ENCODE data around the gene FRK.

Gene FRK

GRCh38 chr6:116015983-116016382, 44.7 kb downstream of the FRK start:
- H2AK5ac ChIP-seq (ENCODE audit: low read length, severe bottlenecking), result peak overlapping the region; percentile 51
- no peak overlapping the region for H2AFZ ChIP-seq (ENCODE audit: low read depth, low read length)
- H3K4ac ChIP-seq (ENCODE audit: low read depth in 1 of 2, low read length in 2 of 2), result peak overlapping the region in 1 of 2 experiments; percentile 54
- peaks cover 8% of the 10 kb centered on the region for H3K4me1 ChIP-seq (ENCODE audit: control insufficient read depth, insufficient read depth, low read depth, low read length)
- H3K9ac ChIP-seq (ENCODE audit: low read length), result no peak overlapping the region
- peaks cover 4% of the 10 kb centered on the region for H3K79me1 ChIP-seq (replicated peaks; ENCODE audit: low read length, poor library complexity, severe bottlenecking)
- no peak overlapping the region for H3K4me3 ChIP-seq (ENCODE audit: insufficient read depth in 1 of 2, low read depth in 1 of 2, low read length in 2 of 2)
- H2BK120ac ChIP-seq (ENCODE audit: low read depth, low read length), result no peak overlapping the region
- no peak overlapping the region for H3K23ac ChIP-seq (ENCODE audit: low read length in 2 of 2)
- H3K18ac ChIP-seq (ENCODE audit: low read depth in 1 of 2, low read length in 2 of 2), result no peak overlapping the region
- no peaks in the 10 kb centered on the region for H3K36me3 ChIP-seq (ENCODE audit: control insufficient read depth in 1 of 2, insufficient read depth in 2 of 2, low read depth in 1 of 2, low read length in 2 of 2)
- no peak overlapping the region for H3K14ac ChIP-seq (ENCODE audit: low read length in 2 of 2)
- H3K27ac ChIP-seq (ENCODE audit: low read length, poor library complexity, severe bottlenecking), result no peak overlapping the region
- H3K9me3 ChIP-seq (ENCODE audit: control insufficient read depth, low read length), result no peaks in the 10 kb centered on the region
- DNase-seq, result no peak
- no peak overlapping the region for H2BK5ac ChIP-seq (ENCODE audit: low read depth, low read length, poor library complexity, severe bottlenecking)
- no peak overlapping the region for H3K4me2 ChIP-seq (ENCODE audit: low read length, poor library complexity, severe bottlenecking)
- no peak overlapping the region for H2BK15ac ChIP-seq (ENCODE audit: low read depth, poor library complexity, severe bottlenecking)
- no peak overlapping the region for H4K8ac ChIP-seq (ENCODE audit: low read length)
- no peak overlapping the region for H2BK12ac ChIP-seq (ENCODE audit: low read length in 2 of 2)
- H4K91ac ChIP-seq (ENCODE audit: low read length), result no peak overlapping the region
- no peaks in the 10 kb centered on the region for H3K27me3 ChIP-seq (ENCODE audit: control insufficient read depth in 1 of 2, insufficient read depth in 1 of 2, low read length in 2 of 2)

DNA sequence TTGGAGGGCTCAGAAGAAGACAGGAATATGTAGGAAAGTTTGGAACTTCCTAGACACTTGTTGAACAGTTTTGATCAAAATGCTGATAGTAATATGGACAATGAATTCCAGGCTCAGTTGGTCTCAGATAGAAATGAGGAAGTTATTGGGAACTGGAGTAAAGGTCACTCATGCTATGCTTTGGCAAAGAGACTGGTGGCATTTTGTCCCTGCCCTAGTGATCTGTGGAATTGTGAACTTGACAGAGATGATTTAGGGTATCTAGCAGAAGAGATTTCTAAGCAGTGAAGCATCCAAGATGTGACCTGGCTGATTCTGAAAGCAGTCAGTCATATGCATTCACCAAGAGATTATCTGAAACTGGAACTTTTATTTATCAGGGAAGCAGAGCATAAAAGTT, 45.1 kb downstream of the FRK start:
- H4K8ac ChIP-seq (ENCODE audit: low read length), result no peak overlapping the region
- H3K14ac ChIP-seq (ENCODE audit: low read length in 2 of 2), result no peak overlapping the region
- no peak for DNase-seq
- no peak overlapping the region for H2BK120ac ChIP-seq (ENCODE audit: low read depth, low read length)
- no peak overlapping the region for H3K9ac ChIP-seq (ENCODE audit: low read length)
- H2BK5ac ChIP-seq (ENCODE audit: low read depth, low read length, poor library complexity, severe bottlenecking), result no peak overlapping the region
- H2AK5ac ChIP-seq (ENCODE audit: low read length, severe bottlenecking), result no peak overlapping the region
- H3K23ac ChIP-seq (ENCODE audit: low read length in 2 of 2), result no peak overlapping the region
- no peaks in the 10 kb centered on the region for H3K9me3 ChIP-seq (ENCODE audit: control insufficient read depth, low read length)
- H3K36me3 ChIP-seq (ENCODE audit: control insufficient read depth in 1 of 2, insufficient read depth in 2 of 2, low read depth in 1 of 2, low read length in 2 of 2), result no peaks in the 10 kb centered on the region
- no peak overlapping the region for H2AFZ ChIP-seq (ENCODE audit: low read depth, low read length)
- H3K4me1 ChIP-seq (ENCODE audit: control insufficient read depth, insufficient read depth, low read depth, low read length), result peaks cover 8% of the 10 kb centered on the region
- no peak overlapping the region for H3K18ac ChIP-seq (ENCODE audit: low read depth in 1 of 2, low read length in 2 of 2)
- no peaks in the 10 kb centered on the region for H3K27me3 ChIP-seq (ENCODE audit: control insufficient read depth in 1 of 2, insufficient read depth in 1 of 2, low read length in 2 of 2)
- H2BK12ac ChIP-seq (ENCODE audit: low read length in 2 of 2), result no peak overlapping the region
- peak overlapping the region; percentile 75 for H3K27ac ChIP-seq (ENCODE audit: low read length, poor library complexity, severe bottlenecking)
- no peak overlapping the region for H3K4me3 ChIP-seq (ENCODE audit: insufficient read depth in 1 of 2, low read depth in 1 of 2, low read length in 2 of 2)
- H3K79me1 ChIP-seq (replicated peaks; ENCODE audit: low read length, poor library complexity, severe bottlenecking), result peaks cover 4% of the 10 kb centered on the region
- H4K91ac ChIP-seq (ENCODE audit: low read length), result no peak overlapping the region
- H3K4ac ChIP-seq (ENCODE audit: low read depth in 1 of 2, low read length in 2 of 2), result no peak overlapping the region
- H3K4me2 ChIP-seq (ENCODE audit: low read length, poor library complexity, severe bottlenecking), result no peak overlapping the region
- H2BK15ac ChIP-seq (ENCODE audit: low read depth, poor library complexity, severe bottlenecking), result no peak overlapping the region

DNA sequence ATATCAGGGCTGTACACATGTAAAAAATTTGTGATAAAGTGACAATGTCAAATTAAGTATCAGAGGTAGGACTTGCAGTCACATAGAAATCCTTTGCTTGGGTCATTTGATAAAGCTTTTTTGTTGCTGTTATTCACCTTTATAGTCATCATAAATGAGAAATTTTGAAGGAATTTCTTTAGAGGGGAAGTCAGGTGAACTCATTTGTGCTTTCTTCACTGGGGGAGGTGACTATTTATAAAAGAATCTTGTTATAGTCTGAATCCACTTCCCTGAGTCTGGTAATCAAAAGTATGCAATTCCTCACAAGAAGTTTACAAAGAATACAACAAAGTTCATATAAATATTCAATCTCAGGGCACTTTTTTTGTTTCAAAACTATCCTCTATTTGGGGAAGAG, 47.7 kb downstream of the FRK start:
- H2BK12ac ChIP-seq (ENCODE audit: low read length in 2 of 2), result no peak overlapping the region
- no peak overlapping the region for H3K4ac ChIP-seq (ENCODE audit: low read depth in 1 of 2, low read length in 2 of 2)
- H2BK15ac ChIP-seq (ENCODE audit: low read depth, poor library complexity, severe bottlenecking), result no peak overlapping the region
- no peak overlapping the region for H2AK5ac ChIP-seq (ENCODE audit: low read length, severe bottlenecking)
- no peak for DNase-seq
- H3K27me3 ChIP-seq (ENCODE audit: control insufficient read depth in 1 of 2, insufficient read depth in 1 of 2, low read length in 2 of 2), result no peaks in the 10 kb centered on the region
- no peak overlapping the region for H4K91ac ChIP-seq (ENCODE audit: low read length)
- peaks cover 1% of the 10 kb centered on the region for H3K79me1 ChIP-seq (replicated peaks; ENCODE audit: low read length, poor library complexity, severe bottlenecking)
- H3K23ac ChIP-seq (ENCODE audit: low read length in 2 of 2), result no peak overlapping the region
- H3K27ac ChIP-seq (ENCODE audit: low read length, poor library complexity, severe bottlenecking), result peak overlapping the region; percentile 72
- H3K18ac ChIP-seq (ENCODE audit: low read depth in 1 of 2, low read length in 2 of 2), result no peak overlapping the region
- H3K9me3 ChIP-seq (ENCODE audit: control insufficient read depth, low read length), result no peaks in the 10 kb centered on the region
- no peak overlapping the region for H3K4me3 ChIP-seq (ENCODE audit: insufficient read depth in 1 of 2, low read depth in 1 of 2, low read length in 2 of 2)
- H4K8ac ChIP-seq (ENCODE audit: low read length), result no peak overlapping the region
- H3K9ac ChIP-seq (ENCODE audit: low read length), result no peak overlapping the region
- H2BK120ac ChIP-seq (ENCODE audit: low read depth, low read length), result no peak overlapping the region
- H3K4me2 ChIP-seq (ENCODE audit: low read length, poor library complexity, severe bottlenecking), result no peak overlapping the region
- no peak overlapping the region for H2AFZ ChIP-seq (ENCODE audit: low read depth, low read length)
- no peaks in the 10 kb centered on the region for H3K36me3 ChIP-seq (ENCODE audit: control insufficient read depth in 1 of 2, insufficient read depth in 2 of 2, low read depth in 1 of 2, low read length in 2 of 2)
- H2BK5ac ChIP-seq (ENCODE audit: low read depth, low read length, poor library complexity, severe bottlenecking), result no peak overlapping the region
- peaks cover 9% of the 10 kb centered on the region for H3K4me1 ChIP-seq (ENCODE audit: control insufficient read depth, insufficient read depth, low read depth, low read length)
- no peak overlapping the region for H3K14ac ChIP-seq (ENCODE audit: low read length in 2 of 2)

- WGBS, result no CpG with 5 or more reads among the region's 1 CpG
- Histone ChIP-seq H3K9me3 (ENCODE audit: control insufficient read depth, low read length) (no peaks in the 10 kb centered on the region), H3K27me3 (ENCODE audit: control insufficient read depth in 1 of 2, insufficient read depth in 1 of 2, low read length in 2 of 2) (no peaks in the 10 kb centered on the region), H3K4me2 (ENCODE audit: low read length, poor library complexity, severe bottlenecking) (no peak overlapping the region), H3K23ac (ENCODE audit: low read length in 2 of 2) (no peak overlapping the region), H4K8ac (ENCODE audit: low read length) (no peak overlapping the region), H3K27ac (ENCODE audit: low read length, poor library complexity, severe bottlenecking) (peak overlapping the region; percentile 84), H4K91ac (ENCODE audit: low read length) (no peak overlapping the region), H2BK5ac (ENCODE audit: low read depth, low read length, poor library complexity, severe bottlenecking) (no peak overlapping the region), H3K4me3 (ENCODE audit: insufficient read depth in 1 of 2, low read depth in 1 of 2, low read length in 2 of 2) (no peak overlapping the region), H3K18ac (ENCODE audit: low read depth in 1 of 2, low read length in 2 of 2) (no peak overlapping the region), H2BK120ac (ENCODE audit: low read depth, low read length) (no peak overlapping the region), H3K36me3 (ENCODE audit: control insufficient read depth in 1 of 2, insufficient read depth in 2 of 2, low read depth in 1 of 2, low read length in 2 of 2) (no peaks in the 10 kb centered on the region), H3K4ac (ENCODE audit: low read depth in 1 of 2, low read length in 2 of 2) (no peak overlapping the region), H2BK15ac (ENCODE audit: low read depth, poor library complexity, severe bottlenecking) (no peak overlapping the region), H2AK5ac (ENCODE audit: low read length, severe bottlenecking) (no peak overlapping the region), H3K4me1 (ENCODE audit: control insufficient read depth, insufficient read depth, low read depth, low read length) (peaks cover 9% of the 10 kb centered on the region), H3K9ac (ENCODE audit: low read length) (no peak overlapping the region), H2AFZ (ENCODE audit: low read depth, low read length) (no peak overlapping the region), H3K14ac (ENCODE audit: low read length in 2 of 2) (no peak overlapping the region), H2BK12ac (ENCODE audit: low read length in 2 of 2) (no peak overlapping the region), H3K79me1 (replicated peaks; ENCODE audit: low read length, poor library complexity, severe bottlenecking) (peaks cover 1% of the 10 kb centered on the region)
- peak; percentile 77 for DNase-seq
Observed at GRCh38 chr6:116012471-116012949, 48.2 kb downstream of the FRK start.
